Measurements from ENCODE around the gene TMEM200A. TPM values are rescaled to one million over a fixed set of nuclear protein-coding genes. Genes with fewer than 3 reads are reported as not detected.

TMEM200A gene
- total RNA-seq, 1 experiment from 2014 or later: not detected

- BruUV-seq (replicated peaks): no TSS peak
- peaks cover 62% of the 10 kb centered on the region for H3K27me3 Mint-ChIP-seq (ENCODE audit: unreplicated experiment)
- TF ChIP-seq CTCF (IDR thresholded peaks at IDR 0.05; ENCODE audit: unreplicated experiment): no peak
- no peak overlapping the region for H3K4me3 Mint-ChIP-seq (ENCODE audit: low read depth, unreplicated experiment)
- H3K27ac Mint-ChIP-seq (ENCODE audit: unreplicated experiment): no peak overlapping the region
- H3K4me1 Mint-ChIP-seq (ENCODE audit: low read depth, unreplicated experiment): no peaks in the 10 kb centered on the region
- DNase-seq: no peak
- intact Hi-C loops (cut with micrococcal nuclease; ENCODE audit: unreplicated experiment): no loop called here
- H3K36me3 Mint-ChIP-seq (ENCODE audit: insufficient read depth, unreplicated experiment): no peaks in the 10 kb centered on the region
- CTCF ChIA-PET: interaction anchor here (0.7 kb wide), 1 partner anchor 103 kb away, joined by 7 read pairs; no protein-coding TSS in a partner anchor
- H3K9me3 Mint-ChIP-seq (ENCODE audit: low read depth, unreplicated experiment): no peaks in the 10 kb centered on the region
Observed at GRCh38 chr6:130390890-130391289, 25.1 kb downstream of the TMEM200A start.

GRCh38 chr6:130393306-130393705, 27.5 kb downstream of the TMEM200A start:
- H3K36me3 Mint-ChIP-seq (ENCODE audit: insufficient read depth, unreplicated experiment): no peaks in the 10 kb centered on the region
- TF ChIP-seq CTCF (IDR thresholded peaks at IDR 0.05; ENCODE audit: unreplicated experiment): no peak
- no peak for DNase-seq
- no peak overlapping the region for H3K4me3 Mint-ChIP-seq (ENCODE audit: low read depth, unreplicated experiment)
- H3K27me3 Mint-ChIP-seq (ENCODE audit: unreplicated experiment): peaks cover 43% of the 10 kb centered on the region
- H3K4me1 Mint-ChIP-seq (ENCODE audit: low read depth, unreplicated experiment): no peaks in the 10 kb centered on the region
- intact Hi-C loops (cut with micrococcal nuclease; ENCODE audit: unreplicated experiment): no loop called here
- CTCF ChIA-PET: no interaction called here
- no peaks in the 10 kb centered on the region for H3K9me3 Mint-ChIP-seq (ENCODE audit: low read depth, unreplicated experiment)
- H3K27ac Mint-ChIP-seq (ENCODE audit: unreplicated experiment): no peak overlapping the region
- BruUV-seq (replicated peaks): no TSS peak

GRCh38 chr6:130394246-130394645, 28.4 kb downstream of the TMEM200A start:
- no peaks in the 10 kb centered on the region for H3K36me3 Mint-ChIP-seq (ENCODE audit: insufficient read depth, unreplicated experiment)
- intact Hi-C loops (cut with micrococcal nuclease; ENCODE audit: unreplicated experiment): no loop called here
- H3K27me3 Mint-ChIP-seq (ENCODE audit: unreplicated experiment): peaks cover 43% of the 10 kb centered on the region

DNA sequence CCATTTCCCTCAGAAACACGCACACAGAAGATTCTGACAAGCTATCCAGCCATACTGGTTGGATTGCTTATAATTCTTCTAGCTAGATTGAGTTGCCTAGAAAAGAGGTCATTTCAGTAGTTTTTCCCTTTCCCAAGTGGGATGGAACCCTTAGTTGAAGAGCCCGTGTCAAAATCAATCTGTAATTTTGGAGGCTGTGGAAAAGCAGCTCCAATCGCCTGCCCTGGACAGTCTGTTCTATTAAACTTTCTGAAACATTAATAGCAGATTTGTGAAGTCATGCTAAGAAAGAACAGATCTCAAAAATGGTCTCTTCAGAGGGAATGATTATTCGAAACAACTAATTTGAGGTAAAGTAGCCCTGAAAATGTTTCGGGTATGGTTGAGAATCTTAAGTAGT, 29.3 kb downstream of the TMEM200A start:
- H3K4me3 Mint-ChIP-seq (ENCODE audit: low read depth, unreplicated experiment): no peak overlapping the region
- H3K4me1 Mint-ChIP-seq (ENCODE audit: low read depth, unreplicated experiment): no peaks in the 10 kb centered on the region
- BruUV-seq (replicated peaks): no TSS peak
- no peaks in the 10 kb centered on the region for H3K36me3 Mint-ChIP-seq (ENCODE audit: insufficient read depth, unreplicated experiment)
- H3K27me3 Mint-ChIP-seq (ENCODE audit: unreplicated experiment): peaks cover 43% of the 10 kb centered on the region
- no peak for DNase-seq
- TF ChIP-seq CTCF (IDR thresholded peaks at IDR 0.05; ENCODE audit: unreplicated experiment): no peak
- intact Hi-C loops (cut with micrococcal nuclease; ENCODE audit: unreplicated experiment): no loop called here
- CTCF ChIA-PET: interaction anchor here (0.5 kb wide), 1 partner anchor 359 kb away, joined by 5 read pairs; no protein-coding TSS in a partner anchor
- no peaks in the 10 kb centered on the region for H3K9me3 Mint-ChIP-seq (ENCODE audit: low read depth, unreplicated experiment)
- H3K27ac Mint-ChIP-seq (ENCODE audit: unreplicated experiment): no peak overlapping the region

More at GRCh38 chr6:130394246-130394645, 28.4 kb downstream of the TMEM200A start:
- no peak for DNase-seq
- H3K9me3 Mint-ChIP-seq (ENCODE audit: low read depth, unreplicated experiment): no peaks in the 10 kb centered on the region
- H3K4me1 Mint-ChIP-seq (ENCODE audit: low read depth, unreplicated experiment): no peaks in the 10 kb centered on the region
- no peak overlapping the region for H3K4me3 Mint-ChIP-seq (ENCODE audit: low read depth, unreplicated experiment)
- no TSS peak for BruUV-seq (replicated peaks)
- CTCF ChIA-PET: no interaction called here
- TF ChIP-seq CTCF (IDR thresholded peaks at IDR 0.05; ENCODE audit: unreplicated experiment): no peak
- H3K27ac Mint-ChIP-seq (ENCODE audit: unreplicated experiment): no peak overlapping the region

Measured in Calu3 (cell line).